ENCODE measurements around the gene PSMD3. TPM values are rescaled to one million over a fixed set of nuclear protein-coding genes. Genes with fewer than 3 reads are reported as not detected.
A peak's percentile ranks its signal among the peaks of the same experiment; 100 is the strongest.

Gene PSMD3
- total and polyA plus RNA-seq, 9 of the 15 experiments (the other 6 are each of a cell fraction or from before 2014, with no cell fraction given): 2.0 to 251 (median 135) TPM

- POLR2A ChIA-PET: interaction anchor here (0.5 to 1.6 kb wide), 4 partner anchors 13 to 1210 kb away, joined by 3 to 6 read pairs (median 3); no protein-coding TSS in a partner anchor
- H3K36me3 ChIP-seq (ENCODE audit: control insufficient read depth, insufficient read depth, low read length): peaks cover 77% of the 10 kb centered on the region
- H3K4me2 ChIP-seq (ENCODE audit: insufficient read depth, low read length): no peak overlapping the region
- CTCF ChIA-PET (ENCODE audit: low intra/inter-chr PET ratio): no interaction called here
- intact Hi-C loops (cut with micrococcal nuclease): no loop called here
- no peaks in the 10 kb centered on the region for H3K79me2 ChIP-seq (ENCODE audit: control insufficient read depth, insufficient read depth, low read length)
- H3K4me1 ChIP-seq (replicated peaks in 1 of 2; ENCODE audit: control insufficient read depth in 2 of 2, insufficient read depth in 2 of 2, low read length in 2 of 2): peaks cover 0 to 35% of the 10 kb centered on the region in 2 experiments; a peak in 3 of 5 replicates
- TF ChIP-seq ZNF699 (CRISPR knock-in tag; IDR thresholded peaks at IDR 0.05; ENCODE audit: insufficient replicate concordance) (no peak), KLF13 (tag; IDR thresholded peaks at IDR 0.05; ENCODE audit: borderline replicate concordance, low read depth) (no peak), ZNF239 (CRISPR knock-in tag; IDR thresholded peaks at IDR 0.05) (no peak), KAT8 (IDR thresholded peaks at IDR 0.05; ENCODE audit: low read depth) (no peak), SRSF7 (optimal IDR thresholded peaks at IDR 0.05; ENCODE audit: low read depth, low read length) (no peak), LCOR (CRISPR knock-in tag; IDR thresholded peaks at IDR 0.05) (no peak), HNRNPK (IDR thresholded peaks at IDR 0.05; ENCODE audit: low read depth, low read length, poor library complexity, severe bottlenecking) (no peak), ZNF165 (CRISPR knock-in tag; IDR thresholded peaks at IDR 0.05; ENCODE audit: borderline replicate concordance) (no peak), TCF7L2 (IDR thresholded peaks at IDR 0.05; ENCODE audit: low read depth, low read length) (no peak), DMBX1 (CRISPR knock-in tag; IDR thresholded peaks at IDR 0.05; ENCODE audit: borderline replicate concordance) (no peak), CHD1 (IDR thresholded peaks at IDR 0.05; ENCODE audit: low read length) (no peak), CREBBP (IDR thresholded peaks at IDR 0.05; ENCODE audit: low read depth, low read length) (no peak), USF2 (CRISPR knock-in tag; IDR thresholded peaks at IDR 0.05) (no peak), RBM34 (IDR thresholded peaks at IDR 0.05; ENCODE audit: borderline replicate concordance, insufficient read depth, low read length) (no peak), NCOR1 (IDR thresholded peaks at IDR 0.05) (no peak)
- TF ChIP-seq, protein P1, sequence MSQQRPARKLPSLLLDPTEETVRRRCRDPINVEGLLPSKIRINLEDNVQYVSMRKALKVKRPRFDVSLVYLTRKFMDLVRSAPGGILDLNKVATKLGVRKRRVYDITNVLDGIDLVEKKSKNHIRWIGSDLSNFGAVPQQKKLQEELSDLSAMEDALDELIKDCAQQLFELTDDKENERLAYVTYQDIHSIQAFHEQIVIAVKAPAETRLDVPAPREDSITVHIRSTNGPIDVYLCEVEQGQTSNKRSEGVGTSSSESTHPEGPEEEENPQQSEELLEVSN (IDR thresholded peaks at IDR 0.05; ENCODE audit: borderline replicate concordance in 1 of 2, extremely low read depth in 1 of 2, insufficient read depth in 1 of 2, insufficient read length in 1 of 2, low read depth in 1 of 2, low read length in 1 of 2, poor library complexity in 1 of 2, severe bottlenecking in 1 of 2): no peak
- TF ChIP-seq, protein P2, sequence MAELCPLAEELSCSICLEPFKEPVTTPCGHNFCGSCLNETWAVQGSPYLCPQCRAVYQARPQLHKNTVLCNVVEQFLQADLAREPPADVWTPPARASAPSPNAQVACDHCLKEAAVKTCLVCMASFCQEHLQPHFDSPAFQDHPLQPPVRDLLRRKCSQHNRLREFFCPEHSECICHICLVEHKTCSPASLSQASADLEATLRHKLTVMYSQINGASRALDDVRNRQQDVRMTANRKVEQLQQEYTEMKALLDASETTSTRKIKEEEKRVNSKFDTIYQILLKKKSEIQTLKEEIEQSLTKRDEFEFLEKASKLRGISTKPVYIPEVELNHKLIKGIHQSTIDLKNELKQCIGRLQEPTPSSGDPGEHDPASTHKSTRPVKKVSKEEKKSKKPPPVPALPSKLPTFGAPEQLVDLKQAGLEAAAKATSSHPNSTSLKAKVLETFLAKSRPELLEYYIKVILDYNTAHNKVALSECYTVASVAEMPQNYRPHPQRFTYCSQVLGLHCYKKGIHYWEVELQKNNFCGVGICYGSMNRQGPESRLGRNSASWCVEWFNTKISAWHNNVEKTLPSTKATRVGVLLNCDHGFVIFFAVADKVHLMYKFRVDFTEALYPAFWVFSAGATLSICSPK (IDR thresholded peaks at IDR 0.05; ENCODE audit: borderline replicate concordance): no peak
- ATAC-seq: no peak
- 98% methylated on average over 8 of the region's 9 CpGs for WGBS (ENCODE audit: insufficient coverage, low coverage, missing lambda C conversion rate)
- H3K4me3 ChIP-seq: no peak overlapping the region
- H2AFZ ChIP-seq (ENCODE audit: low read depth, low read length): no peak overlapping the region
- peak in 1 of 4 experiments; percentile 9 for DNase-seq (ENCODE audit: extremely low read depth in 1 of 4, low spot score in 3 of 4)
- 0 out of 2 replicates have a peak, but pooled peaks cover 3% of the 10 kb centered on the region for H4K20me1 ChIP-seq (replicated peaks; ENCODE audit: control insufficient read depth, insufficient read depth, low read length)
- no peaks in the 10 kb centered on the region for H3K27me3 ChIP-seq (ENCODE audit: control insufficient read depth in 2 of 2, insufficient read depth in 2 of 2, low read length in 2 of 2)
- H3K9me3 ChIP-seq (replicated peaks; ENCODE audit: control insufficient read depth, insufficient read depth, low read depth, low read length): no peaks in the 10 kb centered on the region
- H3K27ac ChIP-seq (ENCODE audit: extremely low read depth, low read depth, low read length): no peak overlapping the region
- no peaks in the 10 kb centered on the region for H3K9me1 ChIP-seq (ENCODE audit: control insufficient read depth, insufficient read depth, low read length)
- BruUV-seq (replicated peaks): no TSS peak
- H3K9ac ChIP-seq (ENCODE audit: insufficient read depth in 1 of 2, low read depth in 2 of 2, low read length in 2 of 2): no peak overlapping the region
- FAIRE-seq: no peak
- in situ Hi-C loops (cut with MboI): loop anchor here (25.0 kb wide), 1 partner anchor 266 kb away; the partner anchor contains the start of gene CDC6
Observed at GRCh38 chr17:40021451-40021971, 40.9 kb downstream of the PSMD3 start.

Measured in K562 (cell line).